NT2/D1 (cell line): ENCODE results near the gene RAD52.
A peak's percentile ranks its signal among the peaks of the same experiment; 100 is the strongest.

Source experiments
- DNase-seq: peaks from one replicate; pipeline ENCODE4 v3.0.0-alpha.2; 2011; ENCODE audit warnings: low read depth, low spot score
- H3K27me3 ChIP-seq: 2 replicates; pipeline ENCODE4 v1.6.0; 2011; ENCODE audit warnings: mild to moderate bottlenecking; ENCODE audit not compliant: insufficient read length, insufficient read depth
- H3K36me3 ChIP-seq: 2 replicates; pipeline ENCODE4 v1.6.1; 2011; ENCODE audit warnings: mild to moderate bottlenecking, low read length, mixed read lengths; ENCODE audit not compliant: insufficient read depth, insufficient read length
- H3K4me1 ChIP-seq: 2 replicates; pipeline ENCODE4 v1.5.1; 2011; ENCODE audit not compliant: insufficient read depth, insufficient read length
- H3K4me3 ChIP-seq: 2 replicates; pipeline ENCODE4 v1.5.1; 2011; ENCODE audit warnings: low read depth; ENCODE audit not compliant: insufficient read length
- H3K9ac ChIP-seq: 2 replicates; pipeline ENCODE4 v1.6.0; 2011; ENCODE audit warnings: low read depth; ENCODE audit not compliant: insufficient read length
- H3K9me3 ChIP-seq: 2 replicates; pipeline ENCODE4 v1.5.1; 2011; ENCODE audit warnings: mild to moderate bottlenecking, low read length; ENCODE audit not compliant: insufficient read depth
- SUZ12 ChIP-seq: IDR thresholded peaks from 2 replicates; pipeline ENCODE4 v1.6.1; 2011; ENCODE audit not compliant: insufficient read length, insufficient read depth; ENCODE audit errors: extremely low read depth
- YY1 ChIP-seq: IDR thresholded peaks from 2 replicates; pipeline ENCODE4 v1.6.1; 2011; ENCODE audit not compliant: insufficient read length, insufficient read depth
- ZNF274 ChIP-seq: IDR thresholded peaks from 2 replicates; pipeline ENCODE4 v1.6.1; 2011; ENCODE audit warnings: mild to moderate bottlenecking, low read depth, low read length

RAD52 gene

GRCh38 chr12:922285-922684 lies 27.2 kb downstream of the RAD52 start:
- no peaks in the 10 kb centered on the region for H3K4me1 ChIP-seq
- no peak for TF ChIP-seq SUZ12
- no peak for TF ChIP-seq YY1
- TF ChIP-seq ZNF274, result no peak
- no peaks in the 10 kb centered on the region for H3K27me3 ChIP-seq
- no peak for DNase-seq
- H3K36me3 ChIP-seq, result peaks cover 85% of the 10 kb centered on the region
- no peaks in the 10 kb centered on the region for H3K9me3 ChIP-seq
- no peak overlapping the region for H3K4me3 ChIP-seq
- H3K9ac ChIP-seq, result no peak overlapping the region

DNA sequence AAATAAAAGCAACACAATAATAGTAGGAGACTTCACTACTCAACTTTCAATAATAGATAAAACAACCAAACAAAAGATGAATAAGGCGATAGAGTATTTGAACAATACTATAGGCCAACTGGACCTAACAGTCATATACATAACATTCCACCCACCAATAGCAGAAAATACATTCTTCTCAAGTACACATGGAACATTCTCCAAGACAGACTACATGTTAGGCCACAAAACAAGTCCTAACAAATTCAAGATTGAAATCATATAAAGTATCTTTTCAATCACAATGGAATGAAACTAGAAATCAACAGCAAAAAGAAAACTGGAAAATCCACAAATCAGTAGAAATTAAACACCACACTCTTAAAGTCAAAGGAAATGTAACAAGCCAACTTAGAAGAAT lies 28.8 kb downstream of the RAD52 start:
- Histone ChIP-seq H3K9ac (no peak overlapping the region), H3K36me3 (peaks cover 84% of the 10 kb centered on the region), H3K27me3 (no peaks in the 10 kb centered on the region), H3K9me3 (no peaks in the 10 kb centered on the region), H3K4me1 (peaks cover 5% of the 10 kb centered on the region), H3K4me3 (no peak overlapping the region)
- TF ChIP-seq ZNF274, result no peak
- no peak for TF ChIP-seq SUZ12
- no peak for TF ChIP-seq YY1
- DNase-seq, result no peak

DNA sequence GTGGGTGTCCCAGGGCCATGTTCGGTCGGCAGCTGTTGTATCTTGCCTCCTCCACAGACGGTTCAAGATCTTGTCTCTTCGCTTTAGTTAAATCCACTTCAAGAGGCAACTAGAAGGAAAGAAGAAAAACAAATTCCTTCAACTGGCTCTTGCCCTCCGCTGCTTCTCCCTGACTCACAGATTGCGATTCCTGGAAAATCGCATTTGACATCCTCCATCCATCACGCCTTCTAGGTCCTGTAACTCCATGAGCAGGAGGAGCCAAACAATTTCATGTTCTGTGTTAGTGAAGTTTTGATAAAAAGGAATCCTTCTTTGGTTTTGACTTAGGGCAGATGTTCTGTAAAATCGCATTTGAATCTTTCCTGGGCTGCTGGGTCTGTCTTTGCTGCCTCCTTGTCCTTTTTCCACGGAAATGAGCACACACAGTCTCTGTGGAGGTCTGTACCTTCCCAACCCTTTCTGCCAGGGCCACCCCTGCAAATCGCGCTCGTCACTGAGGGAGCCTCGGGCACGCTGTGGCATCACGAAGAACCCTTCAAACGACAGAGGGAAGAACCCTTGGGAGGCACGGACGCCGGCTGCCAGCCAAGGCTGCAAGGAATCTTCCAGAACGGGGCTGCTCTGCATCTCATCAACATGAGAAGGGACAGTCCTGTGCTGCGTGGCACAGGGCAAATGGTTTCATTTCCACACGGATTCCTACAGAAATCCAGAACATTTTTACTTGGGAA lies 32.6 kb downstream of the RAD52 start:
- Histone ChIP-seq H3K9me3 (no peaks in the 10 kb centered on the region), H3K4me1 (peaks cover 5% of the 10 kb centered on the region), H3K4me3 (no peak overlapping the region), H3K36me3 (peaks cover 87% of the 10 kb centered on the region), H3K27me3 (no peaks in the 10 kb centered on the region), H3K9ac (peak overlapping the region; percentile 11)
- DNase-seq, result no peak
- no peak for TF ChIP-seq SUZ12
- no peak for TF ChIP-seq ZNF274
- no peak for TF ChIP-seq YY1

DNA sequence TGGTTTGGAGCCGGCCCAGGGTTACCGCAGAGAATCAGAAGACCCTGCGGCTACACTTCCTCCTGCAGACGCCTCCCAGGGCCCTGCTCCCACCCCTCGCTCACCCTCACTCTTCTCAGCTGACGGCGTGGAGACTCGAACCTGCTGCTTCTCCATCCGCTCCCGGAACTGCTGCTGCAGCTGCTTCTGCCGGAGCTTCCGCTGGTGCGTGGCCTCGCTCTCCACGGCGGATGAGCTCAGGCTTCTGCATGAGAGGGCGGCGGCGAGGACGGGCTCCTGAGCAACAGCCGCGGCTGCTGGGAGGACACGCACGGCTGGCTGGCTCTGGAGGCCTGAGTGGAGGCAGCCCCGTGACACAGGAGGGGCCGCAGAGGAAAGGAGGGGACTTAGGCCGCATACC lies 33.3 kb downstream of the RAD52 start:
- Histone ChIP-seq H3K9ac (peak overlapping the region; percentile 11), H3K9me3 (no peaks in the 10 kb centered on the region), H3K4me1 (peaks cover 5% of the 10 kb centered on the region), H3K36me3 (peaks cover 88% of the 10 kb centered on the region), H3K27me3 (no peaks in the 10 kb centered on the region), H3K4me3 (no peak overlapping the region)
- DNase-seq, result no peak
- TF ChIP-seq ZNF274 (no peak), YY1 (no peak), SUZ12 (no peak)

DNA sequence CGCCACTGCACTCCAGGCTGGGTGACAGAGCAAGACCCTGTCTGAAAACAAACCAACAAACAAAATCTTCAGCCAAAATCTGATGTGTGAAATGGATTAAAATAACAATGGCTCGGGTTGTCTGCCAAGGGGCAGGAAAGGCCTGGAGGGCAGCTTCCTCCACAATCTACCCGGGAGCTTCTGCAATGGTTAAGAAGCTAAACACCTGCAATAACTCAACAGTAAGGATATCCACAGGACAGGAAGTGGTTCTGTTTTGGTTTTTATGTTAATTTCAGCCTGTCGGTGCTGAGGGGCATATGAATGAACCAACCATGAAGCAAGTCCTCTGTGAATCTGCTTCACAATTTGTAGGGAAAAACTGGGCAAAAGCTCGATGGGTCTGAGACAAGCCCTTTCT lies 34.4 kb downstream of the RAD52 start:
- Histone ChIP-seq H3K9ac (no peak overlapping the region), H3K4me1 (peaks cover 5% of the 10 kb centered on the region), H3K36me3 (peaks cover 91% of the 10 kb centered on the region), H3K27me3 (no peaks in the 10 kb centered on the region), H3K9me3 (no peaks in the 10 kb centered on the region), H3K4me3 (no peak overlapping the region)
- no peak for DNase-seq
- TF ChIP-seq ZNF274, result no peak
- no peak for TF ChIP-seq YY1
- no peak for TF ChIP-seq SUZ12

DNA sequence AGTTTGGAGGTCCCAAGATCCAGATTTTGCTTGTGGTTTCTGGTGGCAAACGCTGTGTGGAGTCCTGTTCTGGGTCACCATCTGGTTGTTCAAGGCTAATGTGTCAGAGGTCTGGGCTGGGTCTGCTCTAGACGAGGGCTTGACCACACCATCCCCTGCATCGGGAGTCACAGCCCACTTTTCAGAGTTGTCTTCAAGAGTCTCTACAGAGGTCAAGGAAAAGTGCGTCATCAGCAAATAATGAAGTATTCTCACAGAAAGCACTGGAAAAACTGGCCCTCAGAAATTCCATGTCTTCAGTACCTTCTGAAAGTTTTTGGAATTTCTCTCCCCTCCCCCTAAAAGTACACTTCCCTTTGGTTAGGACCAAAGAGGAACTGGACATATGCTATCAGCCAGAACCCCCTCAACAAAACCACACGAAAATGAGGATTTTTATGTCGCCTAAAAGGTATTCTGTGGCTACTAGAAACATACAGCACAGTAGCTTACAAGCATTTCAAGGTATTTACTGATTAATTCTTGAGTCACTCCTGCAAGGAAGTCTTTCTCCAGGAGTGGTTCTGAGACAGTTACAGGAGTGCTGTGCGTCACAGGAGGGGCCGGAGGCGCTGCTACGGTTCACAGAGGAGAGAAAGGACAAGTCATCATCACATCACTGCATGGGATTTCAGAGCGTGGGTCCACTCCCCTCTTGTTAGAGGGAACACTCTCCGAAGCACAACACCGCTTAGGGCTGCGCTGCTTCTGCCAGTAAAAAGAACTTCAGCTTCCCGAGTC lies 35.4 kb downstream of the RAD52 start:
- no peak for TF ChIP-seq YY1
- Histone ChIP-seq H3K4me1 (peaks cover 5% of the 10 kb centered on the region), H3K27me3 (no peaks in the 10 kb centered on the region), H3K4me3 (no peak overlapping the region), H3K36me3 (peaks cover 97% of the 10 kb centered on the region), H3K9ac (no peak overlapping the region), H3K9me3 (no peaks in the 10 kb centered on the region)
- DNase-seq, result no peak

DNA sequence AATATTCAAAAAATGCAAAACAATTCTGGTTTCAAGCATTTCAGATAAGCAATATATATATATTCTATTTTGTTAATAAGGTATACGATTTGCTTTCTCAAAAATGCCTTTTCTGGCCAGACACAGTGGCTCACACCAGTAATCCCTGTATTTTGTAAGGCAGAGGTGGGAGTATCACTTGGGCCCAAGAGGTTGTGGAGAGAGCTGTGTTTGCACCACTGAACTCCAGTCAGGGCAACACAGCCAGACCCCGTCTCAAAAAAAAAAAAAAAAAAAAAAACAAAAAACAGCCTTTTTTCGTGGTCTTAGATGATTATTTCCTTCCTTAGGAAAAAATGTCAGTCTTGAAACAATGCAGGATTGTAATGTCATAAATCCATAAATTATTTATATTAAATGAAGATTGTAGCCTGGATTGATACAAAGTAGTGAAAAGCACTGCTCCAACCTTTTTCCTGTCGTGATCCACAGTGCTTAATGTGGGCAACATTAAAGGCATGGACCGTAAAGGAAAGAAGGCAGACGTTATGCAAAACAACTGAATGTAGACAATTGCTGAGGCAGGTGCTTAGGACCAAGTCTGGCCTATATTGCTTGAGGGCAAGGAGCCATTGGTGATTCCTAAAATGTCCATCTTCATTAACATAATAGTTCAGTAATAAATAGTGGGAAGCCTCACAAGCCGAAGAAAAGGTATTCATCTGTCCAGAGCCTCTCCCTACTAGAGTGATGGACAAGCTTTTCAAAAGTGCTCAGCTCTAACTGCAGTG lies 36.8 kb downstream of the RAD52 start:
- no peaks in the 10 kb centered on the region for H3K27me3 ChIP-seq
- peaks cover 8% of the 10 kb centered on the region for H3K4me1 ChIP-seq
- H3K36me3 ChIP-seq, result peaks cover 96% of the 10 kb centered on the region
- no peak overlapping the region for H3K4me3 ChIP-seq
- DNase-seq, result no peak
- no peaks in the 10 kb centered on the region for H3K9me3 ChIP-seq
- TF ChIP-seq YY1 (no peak), ZNF274 (no peak), SUZ12 (no peak)
- H3K9ac ChIP-seq, result no peak overlapping the region
